ENCODE data around the gene TAF4. TPM values are rescaled to one million over a fixed set of nuclear protein-coding genes. Genes with fewer than 3 reads are reported as not detected.

The TAF4 gene
- total and polyA plus RNA-seq, 2 donors (not counting 3 experiments of a cell fraction or from before 2014, with no cell fraction given) = 6.1 to 19.5 TPM

- dilution Hi-C loops (cut with MboI; ENCODE audit: extremely low pct_ligation_motif_present, low sequenced_read_pairs) = no loop called here
- no peak overlapping the region for H3K4me3 ChIP-seq (replicated peaks in 1 of 3; ENCODE audit: insufficient read depth in 1 of 3, low read depth in 1 of 3, low read length in 3 of 3)
- no peak for FAIRE-seq
- H3K4me1 ChIP-seq (ENCODE audit: control insufficient read depth, extremely low read depth, insufficient read depth, low read length) = no peaks in the 10 kb centered on the region
- CTCF ChIA-PET = no interaction called here
- no peak overlapping the region for H2AFZ ChIP-seq (ENCODE audit: low read depth, low read length)
- no peaks in the 10 kb centered on the region for H3K9me1 ChIP-seq (replicated peaks; ENCODE audit: control insufficient read depth, extremely low read depth, insufficient read depth, low read length)
- no peak for DNase-seq (ENCODE audit: low read depth, low spot score)
- peaks cover 10 to 45% of the 10 kb centered on the region in 2 experiments for H3K36me3 ChIP-seq (ENCODE audit: control insufficient read depth in 2 of 2, extremely low read depth in 1 of 2, insufficient read depth in 2 of 2, low read length in 2 of 2)
- H3K9ac ChIP-seq (replicated peaks; ENCODE audit: extremely low read depth, insufficient read depth, low read length) = no peak overlapping the region
- intact Hi-C loops (cut with micrococcal nuclease) = no loop called here
- TF ChIP-seq JUN (IDR thresholded peaks at IDR 0.05; ENCODE audit: borderline replicate concordance, insufficient read depth, insufficient read length, low read depth) (no peak), MYC (IDR thresholded peaks at IDR 0.05; ENCODE audit: low read depth, low read length) (no peak), EZH2 (IDR thresholded peaks at IDR 0.05; ENCODE audit: borderline replicate concordance, low read depth, low read length, severe bottlenecking) (no peak), POLR2A (IDR thresholded peaks at IDR 0.05; ENCODE audit: low read depth, low read length) (no peak), POLR2AphosphoS5 (IDR thresholded peaks at IDR 0.05; ENCODE audit: insufficient read depth, low read depth, low read length) (no peak), MAX (IDR thresholded peaks at IDR 0.05; ENCODE audit: insufficient read depth, insufficient read length) (no peak), CTCF (IDR thresholded peaks at IDR 0.05; ENCODE audit: extremely low read depth in 1 of 2, insufficient read depth in 1 of 2, low read depth in 1 of 2, low read length in 2 of 2) (no peak), FOS (IDR thresholded peaks at IDR 0.05; ENCODE audit: borderline replicate concordance, insufficient read depth, low read length) (no peak), GATA2 (IDR thresholded peaks at IDR 0.05; ENCODE audit: insufficient read depth, insufficient read length, low read depth, low read length) (no peak)
- H4K20me1 ChIP-seq (replicated peaks; ENCODE audit: control insufficient read depth, extremely low read depth, insufficient read depth, low read length) = no peaks in the 10 kb centered on the region
- no peak overlapping the region for H3K27ac ChIP-seq (ENCODE audit: insufficient read depth, low read depth, low read length)
- H3K79me2 ChIP-seq (ENCODE audit: control insufficient read depth, insufficient read depth, low read length) = no peaks in the 10 kb centered on the region
- H3K27me3 ChIP-seq (ENCODE audit: control insufficient read depth in 2 of 2, insufficient read depth in 2 of 2, low read length in 2 of 2) = no peaks in the 10 kb centered on the region
- POLR2A ChIA-PET = no interaction called here
- H3K4me2 ChIP-seq (ENCODE audit: insufficient read depth, low read length) = no peak overlapping the region
- BruUV-seq (replicated peaks) = no TSS peak
- no peaks in the 10 kb centered on the region for H3K9me3 ChIP-seq (replicated peaks; ENCODE audit: control insufficient read depth, insufficient read depth, low read length)
These were observed 61.1 kb downstream of the TAF4 start for GRCh38 chr20:62004614-62005013.

All from endothelial cell of umbilical vein (primary cell).